A673 (cell line): ENCODE results near the gene GADL1. TPM values are rescaled to one million over a fixed set of nuclear protein-coding genes. Genes with fewer than 3 reads are reported as not detected.

Source experiments
- BruUV-seq: library from RNA; stranded (reverse); fragments of 400-500 nt; replicated peaks from 2 replicates; lab custom pipeline; 2021; lab: Mats Ljungman, UMichigan
- CTCF ChIA-PET: fragments of 300-600 bp; sonication (Branson Sonifier 250); formaldehyde crosslinking; loops from one replicate; lab custom pipeline; 2022; ENCODE audit warnings: antibody characterized with exemption; lab: Charles Lee
- POLR2A ChIA-PET: fragments of 300-600 bp; sonication (Branson Sonifier 250); formaldehyde crosslinking; loops from one replicate; lab custom pipeline; 2022; ENCODE audit warnings: antibody characterized with exemption; ENCODE audit not compliant: low non-redundant PET; lab: Charles Lee
- DNase-seq: peaks from one replicate; pipeline ENCODE4 v3.0.0-alpha.2; 2015; ENCODE audit warnings: low spot score
- H3K27ac ChIP-seq: fragments of 200-600 bp; sonication (generic); 2 replicates; pipeline ENCODE4 v1.5.1; 2016; ENCODE audit warnings: mixed run types, low read depth, mild to moderate bottlenecking, mixed read lengths, antibody characterized with exemption, low read length; ENCODE audit not compliant: poor library complexity, severe bottlenecking
- H3K27me3 ChIP-seq: fragments of 200-600 bp; sonication (generic); replicated peaks from 2 replicates; pipeline ENCODE4 v1.6.1; 2017; ENCODE audit warnings: mixed run types, low read depth, mild to moderate bottlenecking, mixed read lengths, antibody characterized with exemption, low read length; ENCODE audit not compliant: insufficient read depth, poor library complexity
- H3K36me3 ChIP-seq: fragments of 200-600 bp; sonication (generic); 2 replicates; pipeline ENCODE4 v1.6.1; 2016; ENCODE audit warnings: mixed run types, mild to moderate bottlenecking, mixed read lengths, antibody characterized with exemption, low read length; ENCODE audit not compliant: insufficient read depth, poor library complexity, severe bottlenecking
- H3K4me1 ChIP-seq: fragments of 200-600 bp; sonication (generic); 2 replicates; pipeline ENCODE4 v1.6.1; 2017; ENCODE audit warnings: mixed run types, mild to moderate bottlenecking, mixed read lengths, antibody characterized with exemption, low read length; ENCODE audit not compliant: insufficient read depth, poor library complexity, severe bottlenecking
- H3K4me3 ChIP-seq: fragments of 200-600 bp; sonication (generic); 2 replicates; pipeline ENCODE4 v1.5.1; 2016; ENCODE audit warnings: low read depth, mixed run types, mild to moderate bottlenecking, mixed read lengths, low read length; ENCODE audit not compliant: poor library complexity, severe bottlenecking
- H3K9me3 ChIP-seq: fragments of 200-600 bp; sonication (generic); 2 replicates; pipeline ENCODE4 v1.6.1; 2016; ENCODE audit warnings: mixed run types, low read depth, mild to moderate bottlenecking, mixed read lengths, antibody characterized with exemption, low read length; ENCODE audit not compliant: poor library complexity, severe bottlenecking
- EZH2 ChIP-seq: fragments of 200-600 bp; sonication (generic); IDR thresholded peaks from 2 replicates; pipeline ENCODE4 v1.6.1; 2017; ENCODE audit warnings: borderline replicate concordance, low read depth, mild to moderate bottlenecking, mixed read lengths, antibody characterized with exemption, low read length; ENCODE audit not compliant: poor library complexity, severe bottlenecking
- intact Hi-C: fragments of 100-400 bp; cut with micrococcal nuclease; formaldehyde crosslinking; loops from one replicate; pipeline ENCODE4 v1.10.0; 2022; ENCODE audit not compliant: unreplicated experiment
- total RNA-seq: library from RNA; stranded (reverse); gene quantifications from 2 replicates; pipeline ENCODE4 v1.2.3, GENCODE V29; 2021
- TF ChIP-seq, protein P1 (sequence below): fragments of 300-800, 200-600 bp; sonication (generic); conservative IDR thresholded peaks from 2 replicates; pipeline ENCODE4 v1.5.1; 2017; ENCODE audit warnings: low read depth, mild to moderate bottlenecking, antibody characterized with exemption, low read length, moderate library complexity, mixed read lengths

GADL1 gene
- total RNA-seq, 1 experiment from 2014 or later = 13.8 TPM

DNA sequence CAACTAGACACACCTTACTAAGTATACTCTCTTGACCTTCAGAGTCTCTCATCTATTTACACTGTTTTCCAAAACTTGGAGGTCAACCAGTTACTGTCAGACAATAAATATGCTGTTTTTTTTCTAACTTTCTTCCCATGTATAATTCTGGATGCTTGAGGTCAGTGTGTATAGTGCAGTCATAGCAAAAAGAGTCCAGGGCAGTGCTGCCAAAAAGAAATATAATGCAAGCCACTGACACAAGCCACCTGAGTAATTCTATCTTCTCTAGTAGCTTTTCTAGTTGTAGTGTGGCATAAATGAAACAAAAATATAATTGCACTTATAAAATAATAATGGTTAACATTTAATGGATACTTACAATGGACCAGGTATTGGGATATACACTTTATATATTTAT lies 21.6 kb downstream of the GADL1 start:
- no peaks in the 10 kb centered on the region for H3K36me3 ChIP-seq
- no peak overlapping the region for H3K27ac ChIP-seq
- H3K27me3 ChIP-seq = no peaks in the 10 kb centered on the region
- H3K4me1 ChIP-seq = peaks cover 23% of the 10 kb centered on the region
- DNase-seq = no peak
- ChIA-PET CTCF (no interaction called here), POLR2A (no interaction called here)
- no TSS peak for BruUV-seq
- no peaks in the 10 kb centered on the region for H3K9me3 ChIP-seq
- intact Hi-C loops = no loop called here
- no peak overlapping the region for H3K4me3 ChIP-seq
- no peak for TF ChIP-seq EZH2
- TF ChIP-seq, protein P1, sequence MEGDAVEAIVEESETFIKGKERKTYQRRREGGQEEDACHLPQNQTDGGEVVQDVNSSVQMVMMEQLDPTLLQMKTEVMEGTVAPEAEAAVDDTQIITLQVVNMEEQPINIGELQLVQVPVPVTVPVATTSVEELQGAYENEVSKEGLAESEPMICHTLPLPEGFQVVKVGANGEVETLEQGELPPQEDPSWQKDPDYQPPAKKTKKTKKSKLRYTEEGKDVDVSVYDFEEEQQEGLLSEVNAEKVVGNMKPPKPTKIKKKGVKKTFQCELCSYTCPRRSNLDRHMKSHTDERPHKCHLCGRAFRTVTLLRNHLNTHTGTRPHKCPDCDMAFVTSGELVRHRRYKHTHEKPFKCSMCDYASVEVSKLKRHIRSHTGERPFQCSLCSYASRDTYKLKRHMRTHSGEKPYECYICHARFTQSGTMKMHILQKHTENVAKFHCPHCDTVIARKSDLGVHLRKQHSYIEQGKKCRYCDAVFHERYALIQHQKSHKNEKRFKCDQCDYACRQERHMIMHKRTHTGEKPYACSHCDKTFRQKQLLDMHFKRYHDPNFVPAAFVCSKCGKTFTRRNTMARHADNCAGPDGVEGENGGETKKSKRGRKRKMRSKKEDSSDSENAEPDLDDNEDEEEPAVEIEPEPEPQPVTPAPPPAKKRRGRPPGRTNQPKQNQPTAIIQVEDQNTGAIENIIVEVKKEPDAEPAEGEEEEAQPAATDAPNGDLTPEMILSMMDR = no peak

DNA sequence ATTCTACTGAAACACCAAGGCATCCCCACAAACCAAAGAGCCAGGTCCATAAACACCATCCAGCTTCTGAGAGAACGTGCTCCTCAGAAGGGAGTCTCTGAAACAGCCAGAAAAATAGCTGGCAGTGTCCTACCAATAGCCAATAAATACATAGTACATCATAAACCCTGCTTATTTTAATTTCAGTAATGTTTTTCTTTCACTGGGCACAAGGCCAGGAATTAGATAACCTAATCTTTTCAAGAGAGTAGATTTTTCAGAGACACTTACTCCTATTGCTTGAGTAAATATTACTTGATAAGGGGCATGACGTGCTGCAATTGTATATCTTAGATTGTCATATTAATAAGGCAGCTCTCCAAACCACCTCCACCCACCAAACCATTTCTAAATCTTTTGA lies 22.7 kb downstream of the GADL1 start:
- H3K36me3 ChIP-seq = no peaks in the 10 kb centered on the region
- intact Hi-C loops = no loop called here
- ChIA-PET POLR2A (no interaction called here), CTCF (no interaction called here)
- no peaks in the 10 kb centered on the region for H3K9me3 ChIP-seq
- H3K27ac ChIP-seq = no peak overlapping the region
- no peak overlapping the region for H3K4me3 ChIP-seq
- no TSS peak for BruUV-seq
- H3K4me1 ChIP-seq = peaks cover 23% of the 10 kb centered on the region
- no peak for DNase-seq
- TF ChIP-seq, protein P1 = no peak
- TF ChIP-seq EZH2 = no peak
- no peaks in the 10 kb centered on the region for H3K27me3 ChIP-seq

DNA sequence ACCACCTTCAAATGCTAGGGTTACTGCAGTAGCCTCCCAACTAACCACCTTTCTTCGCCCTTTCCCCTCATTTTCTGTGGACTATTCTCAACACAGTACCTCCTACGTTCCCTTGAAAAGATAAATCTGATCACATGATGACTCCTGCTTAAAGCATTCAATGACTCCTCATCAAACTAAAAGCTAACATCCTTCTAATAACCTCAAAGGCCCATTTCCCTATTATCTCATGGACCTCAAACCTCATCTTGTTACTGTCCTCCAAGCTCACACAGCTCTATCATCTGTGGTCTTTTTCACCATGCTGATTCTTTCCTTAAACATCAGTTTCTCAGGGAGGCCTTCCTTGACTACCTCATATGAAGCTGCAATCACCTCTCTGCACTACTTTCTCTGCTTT lies 29.6 kb downstream of the GADL1 start:
- POLR2A ChIA-PET = no interaction called here
- Histone ChIP-seq H3K4me1 (peaks cover 50% of the 10 kb centered on the region), H3K36me3 (no peaks in the 10 kb centered on the region), H3K27ac (no peak overlapping the region), H3K9me3 (no peaks in the 10 kb centered on the region), H3K27me3 (no peaks in the 10 kb centered on the region), H3K4me3 (no peak overlapping the region)
- TF ChIP-seq, protein P1 = no peak
- no peak for TF ChIP-seq EZH2
- intact Hi-C loops = no loop called here
- CTCF ChIA-PET = no interaction called here
- BruUV-seq = no TSS peak
- no peak for DNase-seq
